G401 (cell line): Measurements from ENCODE around the gene ACSM2B. TPM values are rescaled to one million over a fixed set of nuclear protein-coding genes. Genes with fewer than 3 reads are reported as not detected.
"Not testable (repeated sequence)": the region's sequence is repeated elsewhere in the genome, so short reads cannot be mapped to it uniquely, and the experiment has no call there.

Experiments
- DNase-seq: peaks from one replicate; pipeline ENCODE4 v3.0.0-alpha.2; 2015; ENCODE audit warnings: low spot score
- in situ Hi-C: cut with HindIII; loops from 2 replicates; pipeline ENCODE4 v1.10.0; 2016; ENCODE audit warnings: low sequenced_read_pairs, mixed read lengths
- total RNA-seq: library from RNA; depleted of rRNA; stranded (reverse); fragments of >200 nt; shearing (Covaris generic); gene quantifications from 2 replicates; pipeline ENCODE4 v1.2.3, GENCODE V29; 2014; rRNA removed

The ACSM2B gene
- total RNA-seq, 1 experiment from 2014 or later: not detected

DNA sequence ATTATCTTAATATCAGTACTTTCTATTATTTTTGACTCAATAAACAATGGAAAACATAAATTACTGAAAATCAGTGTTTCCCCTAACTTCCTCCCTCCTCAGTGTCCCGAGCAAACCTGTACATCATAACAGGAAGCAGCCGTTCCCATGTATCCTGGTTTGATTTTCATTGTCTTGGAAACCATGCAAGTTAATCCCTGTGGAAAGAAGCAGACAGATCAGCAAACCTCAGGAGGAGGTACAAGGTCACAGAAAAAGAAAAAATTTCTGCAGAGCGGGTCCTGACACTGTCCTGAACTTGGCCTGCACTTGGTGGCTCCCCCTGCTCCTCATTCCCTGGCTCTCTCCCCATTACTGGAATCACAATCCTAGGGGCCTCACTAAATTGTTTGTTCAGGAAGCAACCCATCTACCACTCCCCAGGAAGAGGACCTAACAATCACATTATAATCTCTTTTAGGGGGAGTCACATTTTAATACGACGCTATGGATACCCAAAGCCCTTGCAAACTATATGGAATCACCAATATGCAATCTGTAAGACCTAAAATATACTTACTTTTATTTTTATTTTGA is 29.8 kb downstream of the ACSM2B start:
- DNase-seq, in situ Hi-C loops: not testable (repeated sequence)

DNA sequence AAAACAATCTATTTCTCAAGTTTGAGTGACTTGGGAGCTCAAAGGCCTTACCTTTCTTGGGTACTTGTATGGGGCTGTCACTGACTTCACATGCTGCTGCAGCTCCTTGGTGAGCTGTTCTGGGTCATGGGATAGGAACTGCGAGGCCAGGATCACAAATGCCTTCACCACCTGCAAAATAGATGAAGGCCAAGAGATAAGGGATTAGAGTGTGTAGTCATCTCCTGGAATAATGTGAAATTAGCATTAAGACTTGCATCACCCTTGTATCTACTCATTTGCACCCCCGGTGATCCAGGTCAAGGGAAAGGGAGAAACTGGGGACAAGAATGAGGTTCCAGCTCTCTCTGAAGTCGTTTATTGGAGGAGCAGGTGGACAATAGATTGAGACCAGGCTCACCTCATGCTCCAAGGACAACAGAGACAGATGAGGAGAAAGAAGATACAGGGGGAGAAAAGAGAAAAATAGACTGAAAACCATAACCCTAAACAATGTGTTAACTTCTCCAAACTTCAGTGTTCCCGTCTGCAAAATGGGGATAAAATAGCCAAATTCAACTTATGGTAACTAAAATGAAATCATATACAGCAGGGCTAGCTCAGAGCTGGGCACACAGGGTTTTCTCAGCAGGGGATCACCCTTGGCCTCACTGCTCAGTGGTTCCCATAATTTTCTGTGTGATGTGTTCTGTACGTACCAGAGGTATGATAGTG is 35.4 kb downstream of the ACSM2B start:
- DNase-seq, in situ Hi-C loops: not testable (repeated sequence)

DNA sequence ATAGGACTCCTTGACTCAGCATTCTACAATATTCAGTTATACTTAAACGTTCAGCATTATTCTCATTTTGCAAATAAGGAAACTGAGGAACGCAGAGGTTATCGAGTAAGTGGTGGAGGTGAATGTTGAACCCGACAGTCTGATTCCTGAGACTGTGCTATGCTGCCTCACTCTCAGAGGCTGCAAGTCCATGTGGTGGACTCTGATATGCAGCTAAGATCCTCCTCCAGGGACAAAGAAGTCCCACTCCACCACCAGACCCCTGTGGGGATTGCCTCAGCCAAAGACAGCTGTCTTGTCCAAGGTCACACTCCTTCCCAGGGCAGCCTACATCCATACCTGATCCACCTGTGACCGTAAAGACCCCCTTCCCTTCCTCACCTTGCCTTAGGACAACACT is 37.5 kb downstream of the ACSM2B start:
- no peak for DNase-seq
- in situ Hi-C loops: no loop called here

DNA sequence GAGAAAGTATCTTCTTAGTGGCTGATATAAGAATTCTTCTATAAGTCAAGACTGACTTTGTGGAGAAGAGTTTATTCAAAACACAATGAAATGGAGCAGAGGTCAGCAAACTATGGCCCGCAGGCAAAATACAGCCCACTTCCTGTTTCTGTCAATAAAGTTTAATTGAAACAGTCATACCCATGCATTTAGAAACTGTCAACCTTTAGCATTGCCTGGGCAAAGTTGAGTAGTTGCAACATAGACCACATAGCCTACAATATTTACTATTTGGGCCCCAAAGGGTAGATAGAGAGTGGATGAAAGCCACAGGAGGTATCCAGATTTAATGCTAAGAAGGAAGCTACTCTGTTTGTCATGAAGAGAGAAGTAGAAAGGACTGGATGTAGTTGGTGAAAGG is 38.0 kb downstream of the ACSM2B start:
- in situ Hi-C loops: no loop called here
- DNase-seq: no peak

DNA sequence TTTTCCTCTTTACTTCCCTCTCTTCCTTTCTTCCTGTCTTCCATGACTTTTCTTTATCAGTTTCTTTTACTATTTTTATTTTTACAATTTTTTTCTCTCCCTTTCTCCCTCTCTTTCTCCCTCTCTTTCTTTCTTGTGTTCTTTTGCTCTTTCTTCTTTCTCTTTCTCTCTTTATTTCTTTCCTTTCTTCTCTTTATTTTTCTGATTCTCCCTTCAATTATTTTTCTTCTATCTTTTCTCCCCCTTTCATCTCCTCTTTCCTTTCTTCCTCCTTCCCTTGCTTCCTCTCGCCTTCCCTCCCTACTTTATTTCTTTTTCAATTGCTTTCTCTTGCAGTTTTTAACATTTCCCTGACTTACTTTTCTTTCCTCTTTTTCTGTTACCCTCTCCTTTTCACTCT is 39.5 kb downstream of the ACSM2B start:
- in situ Hi-C loops: not testable (repeated sequence)

DNA sequence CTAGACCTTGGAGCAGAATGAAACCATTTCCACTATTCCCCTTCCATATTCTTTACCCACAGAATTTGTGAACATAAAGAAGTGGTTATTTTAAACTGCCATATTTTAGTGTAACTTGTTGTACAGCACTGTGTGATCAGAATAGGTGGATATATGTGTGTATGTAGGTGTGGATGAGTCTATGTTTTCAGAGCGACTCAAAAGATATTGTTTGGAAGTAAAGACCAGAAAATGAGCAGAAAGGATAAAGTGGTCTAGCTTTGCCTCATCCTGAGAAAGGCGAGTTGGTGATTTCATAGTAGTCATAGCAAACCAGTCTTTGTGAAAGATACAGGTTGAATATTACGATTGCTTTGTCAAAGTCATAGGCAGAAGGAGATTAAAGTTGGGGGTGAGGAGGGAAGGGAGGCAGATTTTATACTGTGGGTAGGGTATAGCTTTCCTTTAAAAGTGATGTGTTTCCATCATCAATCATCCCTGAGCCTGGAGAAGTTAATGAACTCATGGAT is 43.8 kb downstream of the ACSM2B start:
- in situ Hi-C loops, DNase-seq: not testable (repeated sequence)

More for the DNA sequence above, 39.5 kb downstream of the ACSM2B start:
- DNase-seq: not testable (repeated sequence)

DNA sequence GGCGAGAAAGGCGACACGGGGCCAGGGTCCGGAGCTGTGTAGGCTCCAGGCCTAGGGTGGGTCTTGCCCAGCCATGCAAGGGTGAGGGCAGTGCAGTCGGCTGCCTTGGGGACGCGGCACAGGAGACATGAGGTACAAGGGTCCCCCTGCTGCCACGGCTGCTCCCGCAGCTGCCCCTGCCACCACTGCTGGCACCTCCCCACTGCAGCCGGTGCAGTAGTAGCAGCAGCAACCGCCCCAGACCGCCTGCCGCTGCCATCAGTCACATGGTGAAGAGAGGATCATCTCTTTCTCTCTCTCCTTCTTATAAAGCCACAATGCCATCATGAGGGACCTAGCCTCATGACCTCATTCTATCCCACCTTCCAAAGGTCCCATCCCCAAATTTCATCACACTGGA is 44.4 kb downstream of the ACSM2B start:
- in situ Hi-C loops, DNase-seq: not testable (repeated sequence)

DNA sequence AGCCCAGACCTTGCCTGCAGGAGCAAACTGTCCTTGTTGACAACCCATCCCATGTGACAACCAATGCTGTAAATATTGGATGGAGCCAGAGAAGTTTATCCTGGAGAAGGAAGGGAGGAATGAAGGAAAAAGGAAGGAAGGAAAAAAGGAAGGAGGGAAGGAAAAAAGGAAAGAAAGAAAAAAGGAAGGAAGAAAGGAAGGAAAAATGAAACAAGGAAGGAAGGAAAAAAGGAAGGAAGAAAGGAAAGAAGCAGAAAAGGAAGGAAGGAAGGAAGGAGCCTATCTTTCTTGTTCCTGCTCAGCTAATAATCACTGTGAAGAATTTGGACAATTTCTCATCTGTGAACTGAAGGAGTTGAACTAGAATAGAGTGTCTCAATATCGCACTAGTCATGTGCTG is 56.1 kb downstream of the ACSM2B start:
- DNase-seq: no peak
- in situ Hi-C loops: no loop called here

DNA sequence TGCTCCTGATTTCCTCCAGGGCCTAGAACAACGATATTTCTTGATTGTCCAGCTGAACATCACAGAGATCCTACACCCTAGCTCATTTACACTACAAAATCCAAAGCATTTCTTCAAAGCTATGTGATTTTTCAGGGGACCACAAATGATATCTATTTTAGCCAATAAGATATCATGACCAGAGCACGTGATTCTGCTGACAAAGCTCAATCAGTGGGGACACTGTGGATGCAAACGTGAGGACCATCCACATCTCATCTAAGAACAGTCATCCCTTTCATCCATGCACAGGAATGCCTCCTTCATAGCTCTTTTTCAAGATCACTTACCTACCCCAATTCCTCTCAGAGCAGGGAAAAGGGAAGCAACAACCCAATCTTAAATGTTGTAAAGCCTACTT is 56.9 kb downstream of the ACSM2B start:
- in situ Hi-C loops: no loop called here
- no peak for DNase-seq

DNA sequence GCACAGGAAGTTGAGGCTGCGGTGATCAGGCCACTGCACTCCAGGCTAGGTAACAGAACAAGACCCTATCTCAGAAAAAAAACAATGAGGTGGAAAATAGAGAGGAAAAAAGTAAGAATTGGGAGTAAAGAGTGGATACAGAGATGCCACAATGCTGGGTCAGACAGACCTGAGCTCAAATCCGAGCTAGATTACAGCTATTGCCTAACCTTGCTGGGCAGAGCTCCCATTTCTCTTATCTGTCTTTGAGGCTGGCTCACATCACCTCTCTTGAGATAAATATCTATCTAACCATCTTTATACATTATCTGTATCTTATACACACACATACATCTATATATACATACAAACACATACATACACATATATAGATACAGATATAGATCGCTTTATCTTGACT is 59.0 kb downstream of the ACSM2B start:
- in situ Hi-C loops: no loop called here
- no peak for DNase-seq

DNA sequence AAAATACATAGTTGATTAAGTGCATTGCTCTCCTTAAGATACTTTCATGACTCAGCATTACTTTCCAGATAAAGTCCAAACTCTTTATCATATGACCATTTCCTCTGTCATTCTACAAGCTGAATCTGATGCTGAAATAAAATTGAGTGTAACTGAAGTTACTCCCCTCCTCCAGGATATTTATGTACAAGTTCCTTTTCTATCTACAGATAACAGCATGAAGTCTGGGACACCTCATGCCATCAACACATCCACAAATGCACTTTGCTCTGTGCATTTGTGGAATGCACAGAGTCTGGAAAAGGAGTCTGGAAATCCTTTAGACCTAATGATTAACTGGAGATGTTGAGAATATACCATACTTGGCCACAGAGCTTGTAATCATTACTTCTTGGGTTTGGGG is 60.5 kb downstream of the ACSM2B start:
- DNase-seq: no peak
- in situ Hi-C loops: no loop called here

DNA sequence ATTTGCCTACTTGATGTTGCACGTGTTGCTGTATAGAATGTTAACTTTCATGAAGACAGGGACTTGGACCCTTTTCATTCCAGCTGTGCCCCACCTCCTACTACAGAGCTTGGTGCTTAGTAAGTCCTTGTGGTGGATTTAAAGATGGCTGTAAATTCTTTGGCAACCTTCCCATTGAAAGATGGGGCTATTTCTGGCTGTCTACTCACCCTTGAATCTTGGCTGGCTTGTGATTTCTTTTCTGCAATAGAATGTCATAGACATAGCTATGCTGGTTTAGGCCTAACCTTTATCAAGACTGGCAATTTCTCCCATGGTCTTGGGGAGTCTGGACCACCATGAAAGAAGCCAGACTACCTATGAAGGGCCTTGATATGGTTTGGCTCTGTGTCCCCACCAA is 65.8 kb downstream of the ACSM2B start:
- in situ Hi-C loops: no loop called here
- DNase-seq: no peak

DNA sequence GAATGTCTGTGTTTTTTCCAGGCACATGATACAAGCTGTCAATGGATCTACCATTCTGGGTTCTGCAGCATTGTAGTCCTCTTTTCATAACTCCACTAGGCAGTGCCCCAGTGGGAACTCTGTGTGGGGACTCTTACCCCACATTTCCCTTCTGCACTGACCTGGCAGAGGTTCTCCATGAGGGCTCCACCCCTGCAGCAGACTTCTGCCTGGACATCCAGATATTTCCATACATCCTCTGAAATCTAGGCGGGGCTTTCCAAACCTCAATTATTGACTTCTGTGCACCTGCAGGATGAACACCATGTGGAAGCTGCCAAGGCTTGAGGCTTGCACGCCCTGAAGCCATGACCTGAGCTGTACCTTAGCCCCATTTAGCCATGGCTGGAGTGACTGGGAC is 68.9 kb downstream of the ACSM2B start:
- in situ Hi-C loops: no loop called here
- no peak for DNase-seq

DNA sequence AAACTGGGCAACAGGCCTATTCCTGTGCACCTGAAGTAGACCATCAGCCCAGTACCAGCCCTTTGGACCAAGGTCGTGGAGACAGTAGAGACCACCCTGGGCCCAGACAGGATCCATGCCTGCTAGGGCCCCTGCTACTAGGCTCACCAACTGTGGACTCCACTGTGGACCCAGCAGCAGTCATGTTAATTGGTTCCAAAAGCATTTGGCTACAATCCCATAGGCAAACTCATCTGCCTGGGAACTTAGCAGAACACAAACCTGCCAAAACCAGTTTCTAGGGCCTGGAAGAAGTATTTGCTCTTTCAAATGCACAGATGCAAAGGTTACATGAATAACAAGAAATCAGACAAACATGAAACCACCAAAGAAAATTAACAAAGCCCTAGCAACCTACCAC is 71.7 kb downstream of the ACSM2B start:
- in situ Hi-C loops: no loop called here
- no peak for DNase-seq

DNA sequence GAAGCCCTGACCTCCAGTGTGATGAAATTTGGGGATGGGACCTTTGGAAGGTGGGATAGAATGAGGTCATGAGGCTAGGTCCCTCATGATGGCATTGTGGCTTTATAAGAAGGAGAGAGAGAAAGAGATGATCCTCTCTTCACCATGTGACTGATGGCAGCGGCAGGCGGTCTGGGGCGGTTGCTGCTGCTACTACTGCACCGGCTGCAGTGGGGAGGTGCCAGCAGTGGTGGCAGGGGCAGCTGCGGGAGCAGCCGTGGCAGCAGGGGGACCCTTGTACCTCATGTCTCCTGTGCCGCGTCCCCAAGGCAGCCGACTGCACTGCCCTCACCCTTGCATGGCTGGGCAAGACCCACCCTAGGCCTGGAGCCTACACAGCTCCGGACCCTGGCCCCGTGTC is 84.7 kb downstream of the ACSM2B start:
- in situ Hi-C loops, DNase-seq: not testable (repeated sequence)

DNA sequence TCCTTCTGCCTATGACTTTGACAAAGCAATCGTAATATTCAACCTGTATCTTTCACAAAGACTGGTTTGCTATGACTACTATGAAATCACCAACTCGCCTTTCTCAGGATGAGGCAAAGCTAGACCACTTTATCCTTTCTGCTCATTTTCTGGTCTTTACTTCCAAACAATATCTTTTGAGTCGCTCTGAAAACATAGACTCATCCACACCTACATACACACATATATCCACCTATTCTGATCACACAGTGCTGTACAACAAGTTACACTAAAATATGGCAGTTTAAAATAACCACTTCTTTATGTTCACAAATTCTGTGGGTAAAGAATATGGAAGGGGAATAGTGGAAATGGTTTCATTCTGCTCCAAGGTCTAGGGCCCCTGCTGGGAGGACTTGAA is 85.2 kb downstream of the ACSM2B start:
- in situ Hi-C loops, DNase-seq: not testable (repeated sequence)

Other genes starting within 250 kb of the ACSM2B start
- not detected in 2 replicates for gene GP2, start 248.9 kb downstream of the ACSM2B start, total RNA-seq
- not detected in 2 replicates for gene UMOD, start 223.7 kb downstream of the ACSM2B start, total RNA-seq
- gene PDILT, start 171.6 kb downstream of the ACSM2B start, total RNA-seq: not detected in 2 replicates
- not detected in 2 replicates for gene ACSM5, start 166.8 kb downstream of the ACSM2B start, total RNA-seq
- not detected in 2 replicates for gene ACSM2A, start 124.8 kb downstream of the ACSM2B start, total RNA-seq
- not detected in 2 replicates for gene ACSM1, start 121.3 kb upstream of the ACSM2B start, total RNA-seq
- 34.2 and 37.6 TPM in 2 replicates for gene THUMPD1, start 165.5 kb upstream of the ACSM2B start, total RNA-seq
- 0.78 TPM in 1 of 2 replicates, not detected in the other for gene ACSM3, start 187.6 kb upstream of the ACSM2B start, total RNA-seq
- gene ERI2, start 230.1 kb upstream of the ACSM2B start, total RNA-seq: 12.6 and 18.0 TPM in 2 replicates
- gene REXO5, start 230.2 kb upstream of the ACSM2B start, total RNA-seq: 8.7 and 9.8 TPM in 2 replicates